ENCODE data around the gene ACBD6.
A peak's percentile ranks its signal among the peaks of the same experiment; 100 is the strongest.
"Not testable (repeated sequence)": the region's sequence is repeated elsewhere in the genome, so short reads cannot be mapped to it uniquely, and the experiment has no call there.

ACBD6 gene

DNA sequence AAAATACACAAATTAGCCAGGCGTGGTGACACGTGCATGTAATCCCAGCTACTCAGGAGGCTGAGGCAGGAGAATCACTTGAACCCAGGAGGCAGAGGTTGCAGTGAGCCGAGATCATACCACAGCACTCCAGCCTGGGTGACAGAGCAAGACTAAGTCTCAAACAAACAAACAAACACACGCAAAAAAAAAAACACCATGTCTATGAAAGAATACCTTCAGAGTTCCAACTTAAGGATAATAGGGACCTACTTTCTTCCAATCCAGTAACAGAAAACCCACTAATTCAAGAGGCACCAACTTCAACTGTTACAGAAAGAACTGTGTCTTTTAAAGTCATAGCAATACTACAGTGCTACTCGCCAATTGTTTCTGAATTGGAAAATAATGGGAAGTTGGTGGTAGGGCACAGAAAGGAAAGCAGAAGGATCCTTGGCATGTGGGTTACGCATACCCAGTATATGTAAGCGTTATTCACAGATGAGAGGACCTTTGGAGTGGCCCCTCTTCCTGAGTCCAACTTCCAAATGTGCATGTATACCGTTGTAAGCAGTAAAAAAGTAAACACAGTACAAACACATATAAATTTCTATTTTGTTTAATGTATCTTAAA lies 87.0 kb downstream of the ACBD6 start:
- peak; percentile 49 for DNase-seq

DNA sequence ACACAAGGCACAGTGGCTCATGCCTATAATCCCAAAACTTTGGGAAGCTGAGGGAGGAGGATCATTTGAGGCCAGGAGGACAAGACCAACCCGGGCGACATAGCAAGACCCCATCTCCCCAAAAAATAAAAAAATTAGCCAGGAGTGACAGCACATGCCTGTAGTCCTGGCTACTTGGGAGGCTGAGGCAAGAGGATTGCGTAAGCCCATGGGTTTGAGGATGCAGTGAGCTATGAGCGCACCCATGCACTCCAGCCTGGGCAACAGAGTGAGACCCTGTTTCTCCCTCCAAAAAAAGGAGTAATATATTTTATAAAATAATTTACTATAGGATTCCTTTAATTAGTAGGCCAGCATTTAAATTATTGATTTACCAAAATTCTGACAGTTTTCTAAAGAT lies 89.8 kb downstream of the ACBD6 start:
- no peak for DNase-seq

DNA sequence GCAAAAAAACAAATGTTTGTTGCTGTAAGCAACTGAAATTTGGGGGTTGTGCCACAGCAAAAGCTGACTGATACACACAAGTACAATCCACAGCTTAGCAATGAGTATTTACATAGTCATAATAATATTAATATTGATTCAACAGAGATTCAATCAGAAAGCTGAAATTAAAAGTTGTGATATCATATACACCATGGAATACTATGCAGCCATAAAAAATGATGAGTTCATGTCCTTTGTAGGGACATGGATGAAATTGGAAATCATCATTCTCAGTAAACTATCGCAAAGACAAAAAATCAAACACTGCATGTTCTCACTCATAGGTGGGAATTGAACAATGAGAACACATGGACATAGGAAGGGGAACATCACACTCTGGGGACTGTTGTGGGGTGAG lies 94.2 kb downstream of the ACBD6 start:
- not testable (repeated sequence) for DNase-seq

DNA sequence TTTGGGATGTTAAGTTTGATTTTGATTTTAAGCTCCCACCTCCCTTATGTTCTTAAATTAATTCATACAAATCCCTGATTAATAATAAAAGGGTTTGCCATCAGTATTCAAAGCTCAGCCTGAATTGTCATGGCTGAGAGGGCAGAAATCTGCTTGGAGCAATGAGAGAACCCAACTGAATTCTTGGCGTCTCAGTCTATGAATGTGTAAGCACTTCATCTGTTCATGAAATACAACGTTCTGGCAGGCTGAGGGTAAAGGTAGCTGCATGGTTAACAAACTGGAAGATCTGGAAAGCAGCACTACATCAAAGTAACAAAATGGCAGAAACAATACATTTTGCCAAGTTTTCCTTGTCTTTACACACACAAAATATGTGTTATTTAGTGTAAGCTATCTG lies 95.3 kb downstream of the ACBD6 start:
- DNase-seq = no peak

DNA sequence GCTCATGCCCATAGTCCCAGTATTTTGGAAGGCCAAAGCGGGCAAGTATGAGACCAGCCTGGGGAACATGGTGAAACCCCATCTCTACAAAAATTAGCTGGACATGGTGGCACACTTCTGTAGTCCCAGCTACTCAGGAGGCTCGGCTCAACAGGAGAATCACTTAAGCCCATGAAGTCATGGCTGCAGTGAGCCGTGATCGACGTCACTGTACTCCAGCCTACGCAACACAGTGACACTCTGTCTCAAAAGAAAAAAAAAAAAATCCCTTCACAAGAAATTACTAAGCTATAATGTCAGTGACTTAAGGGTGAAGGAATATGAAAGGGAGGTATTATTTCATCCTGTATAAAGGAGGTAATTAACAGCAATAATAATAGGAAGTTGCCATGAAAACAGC lies 99.8 kb downstream of the ACBD6 start:
- peak; percentile 30 for DNase-seq

DNA sequence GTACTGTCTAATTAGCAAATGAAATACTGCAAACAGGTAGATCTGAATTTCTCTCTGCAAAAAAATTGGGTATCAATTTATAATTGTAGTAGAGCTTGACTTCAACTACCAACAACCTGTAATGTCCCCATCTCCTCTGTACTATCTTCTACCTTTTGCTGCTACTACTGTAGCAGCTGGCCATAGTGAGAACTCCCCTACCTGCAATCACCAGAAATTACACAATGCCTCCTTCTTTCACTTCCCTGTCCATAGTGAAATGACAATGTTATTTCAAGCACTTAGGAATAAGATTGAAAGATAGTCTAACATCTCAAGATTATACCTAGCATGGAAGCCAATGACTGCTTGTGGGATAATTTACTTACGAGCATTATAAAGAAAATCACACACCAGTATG lies 100.4 kb downstream of the ACBD6 start:
- peak; percentile 44 for DNase-seq

DNA sequence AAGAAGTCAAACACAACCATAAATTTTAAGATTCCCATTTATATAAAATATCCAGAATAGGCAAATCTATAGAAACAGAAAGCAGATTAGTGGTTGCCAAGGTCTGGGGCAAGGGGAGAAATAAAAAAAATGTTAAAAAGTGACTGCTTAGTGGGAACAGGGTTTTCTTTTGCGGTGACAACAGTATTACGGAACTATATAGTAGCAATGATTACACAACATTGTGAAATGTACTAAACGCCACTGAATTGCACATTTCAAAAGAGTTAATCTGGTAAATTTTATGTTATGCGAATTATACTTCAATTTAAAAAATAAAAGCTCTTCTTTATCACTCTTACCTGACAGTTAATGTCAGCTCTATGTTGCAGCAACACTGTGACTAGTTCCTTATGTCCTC lies 105.2 kb downstream of the ACBD6 start:
- DNase-seq = peak; percentile 90

DNA sequence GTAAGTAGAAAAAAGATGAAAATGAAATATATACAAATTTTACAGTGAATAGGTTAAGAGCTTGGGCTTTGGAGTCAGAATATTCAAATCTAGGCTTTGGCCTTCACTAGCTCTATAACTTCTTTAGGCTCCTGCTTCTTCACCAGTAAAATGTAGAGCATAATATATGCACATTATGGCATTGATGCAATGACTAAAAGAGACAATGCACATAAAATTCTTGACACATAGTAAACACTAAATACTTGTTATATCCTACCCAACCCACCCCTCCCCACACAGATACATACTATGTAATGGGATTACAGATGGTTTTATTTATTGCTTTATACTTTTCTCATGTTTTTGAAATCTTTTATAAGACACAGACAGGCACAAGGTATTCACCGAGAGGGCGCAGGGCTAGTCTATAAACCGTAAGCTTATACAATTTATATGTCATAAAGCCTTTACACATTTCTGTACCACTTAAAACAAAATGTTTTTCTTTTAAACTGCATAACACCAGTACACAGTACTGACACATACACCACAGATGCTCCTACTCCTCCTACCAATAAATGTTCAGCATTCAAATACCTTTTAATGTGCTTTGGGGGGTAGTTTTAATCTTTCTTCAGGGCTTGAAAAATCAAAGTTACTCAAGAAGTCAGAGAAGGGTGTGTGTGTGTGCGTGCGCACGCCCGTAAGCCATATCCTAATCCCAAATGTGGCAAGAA lies 109.8 kb downstream of the ACBD6 start:
- DNase-seq = no peak

DNA sequence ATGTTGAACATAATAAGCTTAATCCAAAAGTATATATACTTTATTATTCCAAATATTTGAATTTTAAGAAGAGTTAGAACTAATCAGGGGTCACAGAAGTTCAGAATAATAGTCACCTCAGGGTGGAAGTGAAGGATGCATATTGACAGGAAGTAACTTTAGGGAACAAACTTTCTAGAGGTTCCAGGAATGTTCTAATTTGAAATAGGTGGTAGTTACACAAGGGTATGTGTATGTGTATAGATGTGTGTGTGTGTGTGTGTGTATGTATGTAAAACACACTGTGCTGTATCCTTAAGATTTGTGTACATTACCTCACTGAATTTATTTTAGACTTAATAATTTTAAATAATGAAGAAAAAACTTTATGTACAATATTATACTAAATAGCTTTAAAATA lies 110.4 kb downstream of the ACBD6 start:
- peak; percentile 11 for DNase-seq

DNA sequence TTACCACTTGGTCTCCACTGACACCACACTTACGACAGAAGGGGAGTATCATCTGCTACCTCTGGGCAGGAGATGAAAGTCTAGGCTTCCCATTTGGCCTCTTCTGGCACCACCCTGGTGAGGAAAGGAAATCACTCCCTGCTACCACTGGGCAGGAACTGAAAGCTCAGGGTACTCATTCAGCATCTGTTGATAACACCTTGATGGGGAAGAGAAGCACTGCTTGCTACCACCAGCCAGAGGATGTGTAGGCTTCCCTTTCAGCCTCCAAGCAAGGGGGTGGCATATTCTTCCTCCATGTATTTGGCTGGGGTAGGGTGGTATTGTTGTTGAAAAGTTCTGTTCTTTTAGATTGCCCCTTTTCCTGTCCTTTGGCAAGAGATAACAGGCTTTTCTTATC lies 115.0 kb downstream of the ACBD6 start:
- no peak for DNase-seq

DNA sequence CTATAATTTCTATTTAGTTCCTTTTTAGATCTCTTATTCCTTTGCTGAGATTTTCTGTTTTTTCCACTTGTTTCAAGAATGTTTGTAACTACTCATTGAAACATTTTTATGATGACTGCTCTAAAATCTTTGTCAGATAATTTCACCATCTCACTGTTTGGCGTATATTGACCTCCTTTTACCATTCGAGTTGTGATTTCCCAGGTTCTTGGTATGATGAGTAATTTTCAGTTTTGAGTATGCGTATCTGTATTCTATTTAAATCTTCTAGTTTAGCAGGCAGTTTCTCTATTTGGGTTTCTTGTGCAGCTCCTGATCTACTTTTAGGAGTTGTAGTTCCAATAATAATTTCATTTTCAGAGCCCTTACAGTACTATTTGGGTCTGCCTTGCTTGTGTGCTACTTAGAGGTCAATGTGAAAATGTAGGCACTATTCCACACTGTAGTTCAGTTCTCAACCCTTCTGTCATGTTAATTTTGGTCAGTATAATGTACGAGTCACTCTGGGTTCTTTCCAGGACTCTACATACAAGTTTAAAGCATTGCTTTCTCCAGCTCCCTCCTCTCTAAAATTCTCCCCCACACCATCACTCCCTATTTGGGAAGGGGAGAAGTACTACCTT lies 115.5 kb downstream of the ACBD6 start:
- DNase-seq = no peak

DNA sequence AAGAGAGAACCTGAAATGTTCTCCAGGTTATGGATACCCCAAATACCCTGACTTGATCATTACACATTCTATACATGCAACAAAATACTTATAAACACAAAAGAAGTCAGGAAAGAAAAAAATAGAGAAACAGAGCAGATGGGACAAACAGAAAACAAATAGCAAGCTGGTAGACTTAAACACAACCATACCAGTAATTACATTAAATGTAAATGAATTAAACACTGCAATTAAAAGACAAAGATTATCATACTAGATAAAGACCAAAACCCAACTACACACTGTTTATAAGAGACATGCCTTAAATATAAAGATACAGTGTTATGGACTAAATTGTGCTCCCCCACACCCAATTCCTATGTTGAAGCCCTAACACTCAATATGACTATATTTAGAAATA lies 117.2 kb downstream of the ACBD6 start:
- DNase-seq = no peak

DNA sequence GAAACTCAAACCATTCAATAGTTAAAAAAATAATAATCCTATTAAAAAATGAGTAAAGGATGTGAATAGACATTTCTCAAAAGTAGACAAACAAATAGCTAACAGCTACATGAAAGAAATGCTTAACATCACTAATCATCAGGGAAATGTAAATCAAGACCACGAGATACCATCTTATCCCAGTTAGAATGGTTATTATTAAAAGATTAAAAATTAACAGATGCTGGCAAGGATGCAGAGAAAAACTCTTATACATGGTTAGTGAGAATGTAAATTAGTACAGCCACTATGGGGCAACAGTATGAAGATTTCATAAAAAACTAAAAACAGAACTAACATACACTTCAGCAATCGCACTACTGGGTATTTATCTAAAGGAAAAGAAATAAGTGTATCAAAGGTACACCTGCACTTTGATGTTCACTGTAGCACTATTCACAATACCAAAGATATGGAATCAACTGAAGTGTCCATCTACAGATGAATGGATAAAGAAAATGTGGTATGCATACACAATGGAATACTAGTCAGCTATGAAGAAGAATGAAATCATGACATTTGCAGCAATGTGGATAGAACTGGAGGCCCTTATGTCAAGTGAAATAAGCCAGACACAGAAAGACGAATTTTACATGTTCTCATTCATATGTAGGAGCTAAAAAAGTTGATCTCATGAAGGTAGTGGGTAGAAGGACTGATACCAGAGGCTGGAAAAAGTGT lies 117.9 kb downstream of the ACBD6 start:
- no peak for DNase-seq

DNA sequence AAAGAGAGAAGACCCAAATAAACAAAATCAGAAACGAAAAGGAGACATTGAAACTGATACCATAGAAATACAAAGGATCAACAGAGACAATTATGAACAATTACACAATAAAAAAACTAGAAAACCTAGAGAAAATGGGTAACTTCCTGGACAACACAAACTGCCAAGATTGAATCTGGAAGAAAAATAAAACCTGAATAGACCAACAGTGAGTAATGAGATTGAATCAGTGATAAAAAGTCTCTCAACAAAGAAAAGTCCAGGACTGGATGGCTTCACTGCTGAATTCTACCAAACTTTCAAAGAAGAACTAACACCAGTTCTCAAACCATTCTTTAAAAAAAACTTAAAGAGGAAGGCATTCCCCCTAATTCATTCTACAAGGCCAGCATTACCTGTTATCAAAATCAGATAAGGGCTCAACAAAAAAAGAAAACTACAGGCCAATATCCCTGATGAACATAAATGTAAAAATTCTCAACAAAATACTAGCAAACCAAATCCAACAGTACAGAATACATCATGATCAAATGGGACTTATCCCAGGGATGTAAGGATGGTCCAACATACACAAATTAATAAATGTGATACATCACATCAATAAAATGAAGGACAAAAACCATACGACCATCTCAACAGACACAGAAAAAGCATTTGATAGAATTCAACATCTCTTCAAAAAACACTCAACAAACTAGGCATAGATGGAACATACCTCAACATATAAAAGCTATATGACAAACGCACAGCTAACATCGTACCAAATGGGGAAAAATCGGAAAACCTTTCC lies 119.9 kb downstream of the ACBD6 start:
- DNase-seq = no peak

DNA sequence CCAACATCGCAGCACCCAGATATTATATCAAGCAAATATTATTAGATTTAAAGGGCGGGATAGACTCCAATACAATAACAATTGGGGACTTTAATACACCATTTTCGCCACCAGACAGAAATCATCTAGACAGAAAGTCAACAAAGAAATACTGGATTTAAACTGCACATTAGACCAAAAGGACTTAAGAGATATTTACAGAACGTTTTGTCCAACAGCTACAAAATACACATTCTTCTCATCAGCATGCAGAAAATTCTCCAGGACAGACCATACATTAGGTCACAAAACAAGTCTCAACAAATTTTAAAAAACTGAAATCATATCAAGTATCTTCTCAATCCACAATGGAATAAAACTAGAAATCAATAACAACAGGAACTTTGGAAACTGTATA lies 121.2 kb downstream of the ACBD6 start:
- DNase-seq = no peak

DNA sequence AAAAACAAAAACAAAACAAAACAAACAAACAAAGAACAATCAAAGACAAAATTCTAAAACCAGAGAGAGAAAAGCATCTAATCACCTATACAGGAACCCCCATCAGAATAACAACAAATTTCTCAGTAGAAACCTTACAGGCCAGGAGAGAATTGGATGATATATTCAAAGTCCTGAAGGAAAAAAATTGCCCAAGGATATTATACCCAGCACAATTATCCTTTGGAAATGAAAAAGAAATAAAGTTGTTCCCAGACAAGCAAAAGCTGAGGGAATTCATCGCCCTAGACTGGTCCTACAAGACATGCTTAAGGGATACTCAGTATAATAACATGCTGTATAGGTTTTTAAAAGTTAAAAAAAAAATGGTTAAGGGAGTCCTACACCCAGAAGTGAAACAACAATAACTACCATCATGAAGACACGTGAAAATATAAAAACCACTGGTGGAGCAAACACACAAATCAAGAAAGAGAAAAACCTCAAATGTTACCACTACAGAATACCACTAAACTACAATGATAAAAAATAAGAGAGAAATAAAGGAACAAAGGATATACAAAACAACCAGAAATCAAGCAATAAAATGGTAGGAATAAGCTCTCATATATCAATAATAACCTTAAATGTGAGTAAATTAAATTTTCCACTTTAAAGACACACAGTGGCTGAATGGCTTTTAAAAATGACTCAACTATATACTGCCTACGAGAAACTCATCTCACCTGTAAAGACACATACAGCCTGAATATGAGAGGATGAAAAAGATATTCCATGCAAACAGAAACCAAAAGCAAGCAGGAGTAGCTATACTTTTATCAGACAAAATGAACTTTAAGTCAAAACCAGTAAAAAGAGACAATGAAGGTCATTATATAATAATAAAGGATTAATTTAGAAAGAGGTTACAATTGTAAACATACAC lies 121.9 kb downstream of the ACBD6 start:
- DNase-seq = no peak

DNA sequence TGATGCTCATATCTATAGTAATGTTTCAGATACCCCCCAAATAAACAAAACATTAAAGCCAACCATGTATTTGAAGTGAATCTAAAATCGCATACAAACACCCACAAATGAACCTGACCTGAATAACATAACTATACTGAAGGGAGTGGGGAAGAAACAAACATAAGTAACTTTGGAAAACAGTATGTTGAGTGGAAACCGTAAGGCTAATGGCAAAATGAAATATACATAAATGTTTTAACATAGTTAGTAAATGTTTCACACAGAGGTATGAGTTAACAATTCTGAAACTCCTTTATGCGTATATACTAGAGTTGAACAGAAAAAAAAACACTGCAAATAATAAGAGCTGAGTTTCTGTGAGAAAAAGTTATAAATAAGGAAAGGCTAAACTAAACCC lies 125.6 kb downstream of the ACBD6 start:
- DNase-seq = no peak

DNA sequence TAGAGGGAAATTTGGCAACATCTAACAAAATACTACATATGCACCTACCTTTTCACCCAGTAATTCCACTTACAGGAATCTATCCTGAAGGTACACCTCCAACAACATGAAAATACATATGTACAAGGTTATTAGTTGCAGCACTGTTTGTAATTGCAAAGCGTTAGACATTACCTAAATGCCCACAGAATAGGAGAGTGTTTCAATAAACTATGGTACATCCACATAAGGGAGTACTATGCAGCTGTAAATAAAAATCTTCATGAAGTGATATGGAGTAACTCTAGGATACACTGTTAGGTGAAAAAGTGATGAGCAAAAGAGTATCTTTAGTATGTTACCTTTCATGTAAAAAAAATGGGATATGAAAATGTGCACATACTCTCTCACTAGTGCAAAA lies 126.1 kb downstream of the ACBD6 start:
- no peak for DNase-seq

DNA sequence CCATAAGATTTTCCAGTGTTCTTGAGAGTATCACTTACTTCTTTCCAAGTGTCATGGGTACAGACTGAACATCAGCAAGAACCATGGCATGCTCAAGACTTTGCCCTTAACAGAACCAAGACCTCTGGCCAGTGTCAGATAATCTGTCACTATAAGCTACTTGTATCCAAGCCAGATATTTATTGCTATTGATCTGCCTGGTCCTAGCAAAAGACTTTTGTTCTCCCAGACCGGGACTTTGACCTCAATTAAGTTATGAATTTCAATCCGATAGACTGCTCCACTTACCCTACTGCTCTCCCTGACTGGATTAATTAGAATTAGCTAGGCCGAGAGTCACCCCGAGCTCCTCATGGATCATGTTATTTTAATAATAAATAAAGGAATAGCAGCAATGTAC lies 129.6 kb downstream of the ACBD6 start:
- DNase-seq = no peak

DNA sequence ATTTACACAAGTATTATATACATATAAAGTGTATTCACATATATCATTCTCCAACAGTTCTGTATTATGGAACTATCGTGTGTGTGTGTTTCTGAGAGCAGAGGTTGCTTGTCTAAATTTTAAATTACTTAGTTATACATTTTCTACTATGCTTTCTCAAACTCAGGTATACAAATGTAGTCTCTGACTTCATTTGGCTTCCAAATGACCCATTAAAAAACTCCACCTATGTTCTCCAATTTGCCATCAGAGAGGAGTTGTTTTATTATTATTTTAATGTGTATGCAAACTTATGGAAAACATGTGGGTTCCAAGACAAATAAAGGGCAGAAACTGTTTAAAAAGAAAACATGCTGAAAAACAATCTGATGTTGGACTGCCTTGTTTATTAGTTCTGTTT lies 131.8 kb downstream of the ACBD6 start:
- DNase-seq = no peak

DNA sequence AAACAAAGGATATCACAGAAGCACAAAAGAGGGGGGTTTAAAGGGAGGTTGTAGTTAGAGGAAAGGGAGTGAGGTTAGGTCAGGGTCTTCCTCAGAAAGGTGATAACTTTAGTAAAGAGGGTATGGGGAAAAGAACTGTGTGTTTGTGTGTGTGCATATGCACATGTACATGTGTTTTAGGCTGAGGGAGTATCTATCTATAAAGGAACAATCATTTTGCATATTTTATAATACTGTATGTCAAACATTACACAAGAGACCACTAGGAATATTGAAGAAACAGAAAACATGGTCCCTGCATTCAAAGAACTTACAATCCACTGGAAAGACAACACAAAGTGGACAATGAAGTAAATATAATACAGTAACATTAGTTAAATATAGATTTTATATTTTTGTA lies 132.2 kb downstream of the ACBD6 start:
- DNase-seq = no peak

DNA sequence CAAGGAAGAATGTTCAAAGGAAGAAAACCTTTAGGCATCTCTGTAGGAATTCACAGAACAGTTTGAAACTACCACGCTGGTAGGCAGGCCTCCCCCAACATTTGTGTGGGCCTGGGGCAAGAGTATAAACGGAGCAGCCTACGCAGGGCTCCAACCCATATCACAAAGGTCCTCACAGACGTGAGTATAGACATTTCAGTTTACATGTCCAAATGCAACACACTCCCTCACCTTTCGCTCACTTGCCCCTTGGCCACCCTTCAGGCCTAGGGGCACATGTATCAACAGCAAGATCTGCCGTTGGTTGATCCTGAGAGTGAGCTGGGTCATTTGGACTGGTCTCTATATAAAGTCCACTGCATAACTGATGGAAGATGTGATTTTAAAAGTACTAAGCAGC lies 133.3 kb downstream of the ACBD6 start:
- DNase-seq = no peak
